ENCODE measurements around the gene FAM120B.

DNA sequence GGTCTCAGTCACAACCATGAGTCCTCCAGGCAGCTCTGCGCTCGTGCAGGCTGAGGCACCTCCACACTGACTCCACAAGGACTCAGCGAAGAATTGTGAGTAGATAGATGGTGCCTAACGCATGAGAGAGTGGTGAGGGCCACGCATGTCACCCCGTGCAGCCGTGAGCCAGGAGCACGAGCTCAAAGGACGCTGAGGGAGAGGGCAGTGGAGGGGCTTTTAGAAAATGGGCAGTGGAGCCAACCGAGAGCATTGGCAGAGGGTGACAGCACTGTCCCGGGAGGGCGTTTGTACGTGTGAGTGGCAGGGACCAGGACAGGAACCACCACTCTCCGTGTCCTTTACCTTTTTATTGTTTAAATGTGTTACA lies 141.0 kb downstream of the FAM120B start:
- no peak for TF ChIP-seq GATA2 (IDR thresholded peaks at IDR 0.05; ENCODE audit: low read depth, low read length)
- no peak for TF ChIP-seq GATA3 (IDR thresholded peaks at IDR 0.05; ENCODE audit: low read depth, low read length)

All from SH-SY5Y (cell line).